Neuron (in vitro differentiated cells): ENCODE data around the gene ENPP5.

Experiments used
- H2AFZ ChIP-seq: one replicate; pipeline ENCODE4 v1.6.1; 2013; ENCODE audit warnings: low read depth, mild to moderate bottlenecking, inconsistent platforms, low read length, moderate library complexity
- H3K27me3 ChIP-seq: one replicate; pipeline ENCODE4 v1.6.1; 2013; ENCODE audit warnings: low read length; ENCODE audit not compliant: insufficient read depth
- H3K36me3 ChIP-seq: one replicate; pipeline ENCODE4 v1.6.1; 2013; ENCODE audit warnings: low read length; ENCODE audit not compliant: insufficient read depth
- H3K4me1 ChIP-seq: one replicate; pipeline ENCODE4 v1.6.1; 2013; ENCODE audit warnings: low read length; ENCODE audit not compliant: insufficient read depth
- H3K4me3 ChIP-seq: 2 replicates; pipeline ENCODE4 v1.5.1; 2013; ENCODE audit warnings: mild to moderate bottlenecking, low read length, moderate library complexity
- H3K9me3 ChIP-seq: one replicate; pipeline ENCODE4 v1.6.1; 2013; ENCODE audit warnings: low read length

ENPP5 gene

GRCh38 chr6:46170357-46171289 lies at the start of gene ENPP5:
TSS of gene ENPP5 (minus strand) at chr6:46170980. CDS start at chr6:46168262, 2,718 bp downstream.
- Histone ChIP-seq H3K27me3 (peaks cover 33% of the 10 kb centered on the region), H3K9me3 (no peaks in the 10 kb centered on the region), H3K4me1 (peaks cover 6% of the 10 kb centered on the region), H3K36me3 (no peaks in the 10 kb centered on the region), H2AFZ (peak within 1 kb of the TSS; percentile 79), H3K4me3 (peak within 1 kb of the TSS; percentile 47)

GRCh38 chr6:46219661-46220060 lies 48.9 kb upstream of the ENPP5 start:
- H3K9me3 ChIP-seq = no peaks in the 10 kb centered on the region

GRCh38 chr6:46218457-46218856 lies 47.7 kb upstream of the ENPP5 start:
- Histone ChIP-seq H3K4me3 (no peak overlapping the region), H3K9me3 (no peaks in the 10 kb centered on the region), H3K4me1 (no peaks in the 10 kb centered on the region), H3K36me3 (no peaks in the 10 kb centered on the region), H2AFZ (no peak overlapping the region), H3K27me3 (no peaks in the 10 kb centered on the region)

More at GRCh38 chr6:46219661-46220060, 48.9 kb upstream of the ENPP5 start:
- H3K4me1 ChIP-seq = no peaks in the 10 kb centered on the region
- H3K27me3 ChIP-seq = no peaks in the 10 kb centered on the region
- H3K36me3 ChIP-seq = no peaks in the 10 kb centered on the region
- no peak overlapping the region for H2AFZ ChIP-seq
- no peak overlapping the region for H3K4me3 ChIP-seq

- H3K27me3 ChIP-seq = no peaks in the 10 kb centered on the region
- no peaks in the 10 kb centered on the region for H3K4me1 ChIP-seq
- H3K9me3 ChIP-seq = no peaks in the 10 kb centered on the region
- no peaks in the 10 kb centered on the region for H3K36me3 ChIP-seq
- no peak overlapping the region for H2AFZ ChIP-seq
- H3K4me3 ChIP-seq = no peak overlapping the region
These were observed 46.9 kb upstream of the ENPP5 start for GRCh38 chr6:46217671-46218131.

GRCh38 chr6:46216879-46217278 lies 46.1 kb upstream of the ENPP5 start:
- H3K27me3 ChIP-seq = no peaks in the 10 kb centered on the region

GRCh38 chr6:46215777-46216176 lies 45.0 kb upstream of the ENPP5 start:
- H3K27me3 ChIP-seq = no peaks in the 10 kb centered on the region
- no peaks in the 10 kb centered on the region for H3K36me3 ChIP-seq
- H2AFZ ChIP-seq = no peak overlapping the region
- H3K4me1 ChIP-seq = no peaks in the 10 kb centered on the region
- H3K4me3 ChIP-seq = no peak overlapping the region
- no peaks in the 10 kb centered on the region for H3K9me3 ChIP-seq

More at GRCh38 chr6:46216879-46217278, 46.1 kb upstream of the ENPP5 start:
- Histone ChIP-seq H3K4me3 (no peak overlapping the region), H2AFZ (no peak overlapping the region), H3K4me1 (no peaks in the 10 kb centered on the region), H3K9me3 (no peaks in the 10 kb centered on the region), H3K36me3 (no peaks in the 10 kb centered on the region)

GRCh38 chr6:46215213-46215612 lies 44.4 kb upstream of the ENPP5 start:
- Histone ChIP-seq H3K36me3 (no peaks in the 10 kb centered on the region), H3K4me1 (no peaks in the 10 kb centered on the region), H2AFZ (no peak overlapping the region), H3K9me3 (no peaks in the 10 kb centered on the region), H3K4me3 (no peak overlapping the region), H3K27me3 (no peaks in the 10 kb centered on the region)

- no peaks in the 10 kb centered on the region for H3K4me1 ChIP-seq
These were observed 41.1 kb upstream of the ENPP5 start for GRCh38 chr6:46211917-46212316.

GRCh38 chr6:46210294-46210693 lies 39.5 kb upstream of the ENPP5 start:
- H3K27me3 ChIP-seq = no peaks in the 10 kb centered on the region
- H3K4me3 ChIP-seq = no peak overlapping the region
- H3K4me1 ChIP-seq = no peaks in the 10 kb centered on the region
- no peaks in the 10 kb centered on the region for H3K36me3 ChIP-seq
- no peaks in the 10 kb centered on the region for H3K9me3 ChIP-seq
- H2AFZ ChIP-seq = no peak overlapping the region

More at GRCh38 chr6:46211917-46212316, 41.1 kb upstream of the ENPP5 start:
- Histone ChIP-seq H3K4me3 (no peak overlapping the region), H2AFZ (no peak overlapping the region), H3K36me3 (no peaks in the 10 kb centered on the region), H3K9me3 (no peaks in the 10 kb centered on the region), H3K27me3 (no peaks in the 10 kb centered on the region)

- H3K27me3 ChIP-seq = no peaks in the 10 kb centered on the region
- H3K9me3 ChIP-seq = no peaks in the 10 kb centered on the region
- H3K4me1 ChIP-seq = no peaks in the 10 kb centered on the region
- H3K36me3 ChIP-seq = no peaks in the 10 kb centered on the region
- no peak overlapping the region for H3K4me3 ChIP-seq
- H2AFZ ChIP-seq = no peak overlapping the region
These were observed 37.5 kb upstream of the ENPP5 start for GRCh38 chr6:46208303-46208702.

- H3K36me3 ChIP-seq = no peaks in the 10 kb centered on the region
- H2AFZ ChIP-seq = no peak overlapping the region
- no peaks in the 10 kb centered on the region for H3K4me1 ChIP-seq
- no peaks in the 10 kb centered on the region for H3K27me3 ChIP-seq
- H3K9me3 ChIP-seq = no peaks in the 10 kb centered on the region
- no peak overlapping the region for H3K4me3 ChIP-seq
These were observed 36.4 kb upstream of the ENPP5 start for GRCh38 chr6:46207174-46207573.

GRCh38 chr6:46204880-46205650 lies 34.3 kb upstream of the ENPP5 start:
- Histone ChIP-seq H3K27me3 (no peaks in the 10 kb centered on the region), H3K4me3 (no peak overlapping the region), H3K9me3 (no peaks in the 10 kb centered on the region), H2AFZ (no peak overlapping the region), H3K4me1 (no peaks in the 10 kb centered on the region), H3K36me3 (no peaks in the 10 kb centered on the region)
